Body of pancreas (tissue), 4 donors: Measurements from ENCODE around the gene CSAG3.
"Not testable (repeated sequence)": the region's sequence is repeated elsewhere in the genome, so short reads cannot be mapped to it uniquely, and the experiment has no call there.

ENCODE experiments used
- POLR2A ChIP-seq, 3 donors: fragments of 450-650 bp; IDR thresholded peaks; one replicate each; pipeline ENCODE4 v1.6.1; 2016; ENCODE audit warnings: antibody characterized with exemption in 3 of 3, mild to moderate bottlenecking in 2 of 3
- TF ChIP-seq, protein P1 (sequence below), 7 experiments: fragments of 450-650 bp in 4 of 7; fragments of 200-600 bp in 3 of 7; sonication (generic) in 3 of 7; IDR thresholded peaks; one replicate each; pipeline ENCODE4 v1.5.1; 2016 to 2019; ENCODE audit warnings: antibody characterized with exemption in 7 of 7

GRCh38 chrX:152769549-152770289 lies 10.7 kb downstream of the CSAG3 start, which contains the start of gene MAGEA6:
- not testable (repeated sequence) for TF ChIP-seq POLR2A (IDR thresholded peaks at IDR 0.05)
- TF ChIP-seq, protein P1, sequence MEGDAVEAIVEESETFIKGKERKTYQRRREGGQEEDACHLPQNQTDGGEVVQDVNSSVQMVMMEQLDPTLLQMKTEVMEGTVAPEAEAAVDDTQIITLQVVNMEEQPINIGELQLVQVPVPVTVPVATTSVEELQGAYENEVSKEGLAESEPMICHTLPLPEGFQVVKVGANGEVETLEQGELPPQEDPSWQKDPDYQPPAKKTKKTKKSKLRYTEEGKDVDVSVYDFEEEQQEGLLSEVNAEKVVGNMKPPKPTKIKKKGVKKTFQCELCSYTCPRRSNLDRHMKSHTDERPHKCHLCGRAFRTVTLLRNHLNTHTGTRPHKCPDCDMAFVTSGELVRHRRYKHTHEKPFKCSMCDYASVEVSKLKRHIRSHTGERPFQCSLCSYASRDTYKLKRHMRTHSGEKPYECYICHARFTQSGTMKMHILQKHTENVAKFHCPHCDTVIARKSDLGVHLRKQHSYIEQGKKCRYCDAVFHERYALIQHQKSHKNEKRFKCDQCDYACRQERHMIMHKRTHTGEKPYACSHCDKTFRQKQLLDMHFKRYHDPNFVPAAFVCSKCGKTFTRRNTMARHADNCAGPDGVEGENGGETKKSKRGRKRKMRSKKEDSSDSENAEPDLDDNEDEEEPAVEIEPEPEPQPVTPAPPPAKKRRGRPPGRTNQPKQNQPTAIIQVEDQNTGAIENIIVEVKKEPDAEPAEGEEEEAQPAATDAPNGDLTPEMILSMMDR (IDR thresholded peaks at IDR 0.05): not testable (repeated sequence)
